CD4-positive, alpha-beta T cell treated with Interleukin-12 subunit alpha and Interleukin-12 subunit beta, for 1 hour (primary cell): ENCODE measurements around the gene APOO.

Experiments used
- DNase-seq: peaks from one replicate; pipeline ENCODE4 v3.0.0-alpha.2; 2020

APOO gene

GRCh38 chrX:23907498-23908218 is at the start of gene APOO, which contains the start of gene CXorf58:
Gene APOO (minus strand): TSS chrX:23907938. CDS start chrX:23907702, 236 bp downstream.
Gene CXorf58 (plus strand): TSS chrX:23908006. CDS start chrX:23910303, 2,297 bp downstream.
- DNase-seq, result peak; percentile 93

GRCh38 chrX:23954396-23954795 is 46.7 kb upstream of the APOO start:
- no peak for DNase-seq

GRCh38 chrX:23953908-23954269 is 46.2 kb upstream of the APOO start:
- peak; percentile 7 for DNase-seq

- DNase-seq, result peak; percentile 50
Measured at GRCh38 chrX:23952984-23953907, 45.5 kb upstream of the APOO start.

- no peak for DNase-seq
Measured at GRCh38 chrX:23952391-23952790, 44.7 kb upstream of the APOO start.

- no peak for DNase-seq
Measured at GRCh38 chrX:23945206-23945605, 37.5 kb upstream of the APOO start.

- DNase-seq, result no peak
Measured at GRCh38 chrX:23944234-23944633, 36.5 kb upstream of the APOO start.

GRCh38 chrX:23939203-23939602 is 31.5 kb upstream of the APOO start:
- DNase-seq, result no peak

- DNase-seq, result no peak
Measured at GRCh38 chrX:23938690-23939089, 31.0 kb upstream of the APOO start.

GRCh38 chrX:23937100-23937499 is 29.4 kb upstream of the APOO start:
- DNase-seq, result no peak

- DNase-seq, result no peak
Measured at GRCh38 chrX:23936180-23936579, 28.4 kb upstream of the APOO start.

- no peak for DNase-seq
Measured at GRCh38 chrX:23935106-23935505, 27.4 kb upstream of the APOO start.

GRCh38 chrX:23932046-23932445 is 24.3 kb upstream of the APOO start:
- DNase-seq, result no peak

- DNase-seq, result peak; percentile 31
Measured at GRCh38 chrX:23930894-23931604, 23.3 kb upstream of the APOO start.

- no peak for DNase-seq
Measured at GRCh38 chrX:23926015-23926414, 18.3 kb upstream of the APOO start.

GRCh38 chrX:23919706-23920320 is 12.1 kb upstream of the APOO start:
- DNase-seq, result no peak

GRCh38 chrX:23919148-23919547 is 11.4 kb upstream of the APOO start:
- no peak for DNase-seq

GRCh38 chrX:23911126-23911835 is 3.5 kb upstream of the APOO start:
- no peak for DNase-seq

GRCh38 chrX:23908219-23909004 is 674 bp upstream of the APOO start:
- DNase-seq, result no peak

- DNase-seq, result no peak
Measured at GRCh38 chrX:23907111-23907497, 634 bp downstream of the APOO start.

- no peak for DNase-seq
Measured at GRCh38 chrX:23904096-23904495, 3.6 kb downstream of the APOO start.
